Epithelial cell of proximal tubule (primary cell): ENCODE measurements around the gene WBP2NL. TPM values are rescaled to one million over a fixed set of nuclear protein-coding genes. Genes with fewer than 3 reads are reported as not detected.
A peak's percentile ranks its signal among the peaks of the same experiment; 100 is the strongest.

Source experiments
- DNase-seq: peaks from one replicate; pipeline ENCODE4 v3.0.0-alpha.2; 2011; ENCODE audit warnings: low read depth
- H3K4me3 ChIP-seq: 2 replicates; pipeline ENCODE4 v1.5.1; 2011; ENCODE audit warnings: low read depth, mild to moderate bottlenecking, low read length
- CTCF ChIP-seq: conservative IDR thresholded peaks from 2 replicates; pipeline ENCODE4 v1.5.1; 2012; ENCODE audit warnings: low read depth, mild to moderate bottlenecking, low read length
- total RNA-seq: library from RNA; depleted of rRNA; stranded (reverse); fragments of >200 nt; gene quantifications from 2 replicates; pipeline ENCODE4 v1.2.3, GENCODE V29; 2015

The WBP2NL gene
- total RNA-seq, 1 donor from 2014 or later: 0.17 TPM

- no peak for DNase-seq
- TF ChIP-seq CTCF: no peak
- H3K4me3 ChIP-seq: peak overlapping the region; percentile 63
Measured at GRCh38 chr22:42074846-42075676, 76.5 kb downstream of the WBP2NL start.

- no peak overlapping the region for H3K4me3 ChIP-seq
- no peak for TF ChIP-seq CTCF
- no peak for DNase-seq
Measured at GRCh38 chr22:42076764-42077485, 78.3 kb downstream of the WBP2NL start.

- no peak for DNase-seq
Measured at GRCh38 chr22:42077486-42078125, 79.0 kb downstream of the WBP2NL start.

More at GRCh38 chr22:42077486-42078125, 79.0 kb downstream of the WBP2NL start:
- TF ChIP-seq CTCF: no peak
- H3K4me3 ChIP-seq: no peak overlapping the region

Other genes with a start within 250 kb of the WBP2NL start
- 17.8 and 21.7 TPM in 2 replicates for gene CCDC134, start 198.1 kb upstream of the WBP2NL start, total RNA-seq
- gene SREBF2, start 165.7 kb upstream of the WBP2NL start, total RNA-seq: 61.1 and 73.4 TPM in 2 replicates
- not detected in 2 replicates for gene SHISA8, start 83.7 kb upstream of the WBP2NL start, total RNA-seq
- 1.0 TPM in 1 of 2 replicates, not detected in the other for gene TNFRSF13C, start 72.0 kb upstream of the WBP2NL start, total RNA-seq
- 58.2 and 68.1 TPM in 2 replicates for gene CENPM, start 51.6 kb upstream of the WBP2NL start, total RNA-seq
- gene SEPTIN3, start 29.3 kb upstream of the WBP2NL start, total RNA-seq: 0.06 and 0.14 TPM in 2 replicates
- 38.9 and 41.2 TPM in 2 replicates for gene NAGA, start 72.0 kb downstream of the WBP2NL start, total RNA-seq
- 10.9 and 11.2 TPM in 2 replicates for gene PHETA2, start 75.5 kb downstream of the WBP2NL start, total RNA-seq
- gene SMDT1, start 80.9 kb downstream of the WBP2NL start, total RNA-seq: 1.1 and 3.0 TPM in 2 replicates
- gene NDUFA6, start 92.0 kb downstream of the WBP2NL start, total RNA-seq: 91.0 and 108 TPM in 2 replicates
- 0.14 and 0.29 TPM in 2 replicates for gene CYP2D6, start 132.0 kb downstream of the WBP2NL start, total RNA-seq